Small intestine (tissue), 7 donors: ENCODE data around the gene AJUBA. TPM values are rescaled to one million over a fixed set of nuclear protein-coding genes. Genes with fewer than 3 reads are reported as not detected.

Experiments used
- DNase-seq, 2 donors: peaks; one replicate each; pipeline versions ENCODE4 v3.0.0 to v3.0.0-alpha.2; 2013
- FAIRE-seq: peaks from 2 replicates; lab custom pipeline; 2012; peaks lifted over from hg19 to GRCh38; lab: Jason Lieb, UNC
- H3K27ac ChIP-seq, 3 donors: one replicate each; pipeline ENCODE4 v1.5.1; 2013; ENCODE audit warnings: low read length in 2 of 3, mild to moderate bottlenecking in 2 of 3, control low read depth in 1 of 3, inconsistent platforms in 1 of 3, low read depth in 1 of 3, moderate library complexity in 1 of 3
- H3K27me3 ChIP-seq, 3 donors: one replicate each; pipeline ENCODE4 v1.6.1; 2013; ENCODE audit warnings: low read length in 3 of 3, inconsistent platforms in 1 of 3; ENCODE audit not compliant: control insufficient read depth in 3 of 3, insufficient read depth in 3 of 3
- H3K36me3 ChIP-seq, 3 donors: one replicate each; pipeline ENCODE4 v1.6.1; 2013; ENCODE audit warnings: low read length in 3 of 3, inconsistent platforms in 1 of 3, low read depth in 1 of 3, mild to moderate bottlenecking in 1 of 3, moderate library complexity in 1 of 3; ENCODE audit not compliant: control insufficient read depth in 3 of 3, insufficient read depth in 2 of 3
- H3K4me1 ChIP-seq, 3 donors: one replicate each; pipeline ENCODE4 v1.6.1; 2013; ENCODE audit warnings: low read length in 2 of 3, inconsistent platforms in 1 of 3, low read depth in 1 of 3, mild to moderate bottlenecking in 1 of 3, moderate library complexity in 1 of 3; ENCODE audit not compliant: control insufficient read depth in 3 of 3, insufficient read depth in 2 of 3
- H3K4me3 ChIP-seq, 3 donors: one replicate each; pipeline ENCODE4 v1.5.1; 2013; ENCODE audit warnings: low read length in 3 of 3, control low read depth in 1 of 3, inconsistent platforms in 1 of 3, low read depth in 1 of 3, mild to moderate bottlenecking in 1 of 3, moderate library complexity in 1 of 3
- H3K9me3 ChIP-seq, 2 donors: one replicate each; pipeline ENCODE4 v1.6.1; 2013; ENCODE audit warnings: low read depth in 1 of 2, low read length in 1 of 2; ENCODE audit not compliant: control insufficient read depth in 2 of 2, insufficient read depth in 1 of 2
- WGBS, 3 donors: extraction: QIAGEN DNeasy Blood & Tissue Kit; methylation state at CpG; one replicate each; pipeline ENCODE4 v1.1.7; 2013; 5-methylcytosine and 5-hydroxymethylcytosine counted together
- polyA plus RNA-seq, 4 donors: library from polyadenylated mRNA; stranded (reverse) in 3 of 4; unstranded in 1 of 4; fragments of 200-250 nt in 3 of 4; fragments of 120-200 nt in 1 of 4; gene quantifications; one replicate each; pipeline versions ENCODE4 v1.2.1 to v1.2.3, GENCODE V29; 2013
- donor health status: healthy with polysubstance abuse.
- donor health status: control.
- donor health status: control.
- donor health status: Bipolar disorder and iron deficiency.
- donor health status: healthy.

The AJUBA gene
- polyA plus RNA-seq, 4 donors = 0.45 to 18.9 (median 8.5) TPM

GRCh38 chr14:23002592-23002991, 20.2 kb upstream of the AJUBA start:
- H3K27me3 ChIP-seq = no peaks in the 10 kb centered on the region
- no peaks in the 10 kb centered on the region for H3K9me3 ChIP-seq
- no peak overlapping the region for H3K4me3 ChIP-seq
- peaks cover 0 to 10% (median 0%) of the 10 kb centered on the region in 3 donors for H3K36me3 ChIP-seq
- H3K27ac ChIP-seq = no peak overlapping the region
- WGBS, 3 donors = 96 to 98% (median 97%) methylated on average over 3 of the region's 3 CpGs
- FAIRE-seq (no peak), DNase-seq (no peak)
- peaks cover 0 to 11% (median 2%) of the 10 kb centered on the region in 3 donors for H3K4me1 ChIP-seq

- H3K27ac ChIP-seq = no peak overlapping the region
- WGBS, 3 donors = 86 to 93% (median 92%) methylated on average over 2 of the region's 2 CpGs
- DNase-seq = no peak
Observed at GRCh38 chr14:23000860-23001259, 18.5 kb upstream of the AJUBA start.

DNA sequence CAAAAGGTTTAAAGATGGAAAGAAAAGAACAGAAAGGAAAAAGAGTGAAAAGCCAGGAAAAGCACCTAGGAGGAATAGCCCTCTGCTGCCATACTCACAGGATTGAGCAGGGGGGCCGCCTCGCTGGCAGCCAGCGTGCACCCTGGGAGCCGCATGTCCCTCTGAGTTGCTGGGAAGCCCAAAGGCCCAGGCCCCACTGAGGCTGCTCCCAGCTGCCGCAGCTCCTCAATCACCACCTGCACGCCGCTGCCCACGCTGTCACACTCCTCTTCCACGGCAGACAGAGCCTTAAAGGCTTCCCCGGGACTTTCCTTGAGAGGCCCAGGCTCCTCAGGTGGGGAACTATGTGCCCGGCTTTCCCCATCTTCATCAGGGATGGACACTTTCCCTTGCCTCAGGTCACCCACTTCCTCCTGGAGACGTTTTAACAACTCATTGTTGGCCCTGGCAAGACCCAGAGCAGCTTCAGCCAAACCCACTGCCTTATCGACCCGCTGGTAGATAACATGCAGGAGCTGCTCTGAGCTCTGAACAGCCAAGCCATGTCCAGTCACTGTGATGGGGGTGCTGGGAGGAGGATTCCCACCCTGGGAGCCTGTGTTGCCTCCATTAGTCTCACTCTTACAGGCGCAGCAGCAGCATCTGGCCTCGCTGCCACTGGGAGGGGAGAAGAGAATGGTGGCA, 16.1 kb upstream of the AJUBA start:
- Histone ChIP-seq H3K27ac (no peak overlapping the region), H3K4me3 (no peak overlapping the region), H3K36me3 (peaks cover 0 to 18% (median 0%) of the 10 kb centered on the region in 3 donors), H3K27me3 (no peaks in the 10 kb centered on the region), H3K4me1 (no peaks in the 10 kb centered on the region), H3K9me3 (no peaks in the 10 kb centered on the region)
- 67 to 84% (median 77%) methylated on average over 16 of the region's 16 CpGs for WGBS, 3 donors
- FAIRE-seq (no peak), DNase-seq (no peak)

More at GRCh38 chr14:23000860-23001259, 18.5 kb upstream of the AJUBA start:
- Histone ChIP-seq H3K36me3 (peaks cover 0 to 12% (median 0%) of the 10 kb centered on the region in 3 donors), H3K4me1 (peaks cover 0 to 3% (median 0%) of the 10 kb centered on the region in 3 donors), H3K4me3 (no peak overlapping the region), H3K27me3 (no peaks in the 10 kb centered on the region), H3K9me3 (no peaks in the 10 kb centered on the region)
- no peak for FAIRE-seq

GRCh38 chr14:22997676-22998323, 15.4 kb upstream of the AJUBA start:
- Histone ChIP-seq H3K4me3 (no peak overlapping the region), H3K9me3 (no peaks in the 10 kb centered on the region), H3K27ac (no peak overlapping the region), H3K27me3 (no peaks in the 10 kb centered on the region), H3K4me1 (no peaks in the 10 kb centered on the region), H3K36me3 (peaks cover 0 to 18% (median 0%) of the 10 kb centered on the region in 3 donors)
- DNase-seq (peak in 1 of 2 donors; percentile 27), FAIRE-seq (no peak)
- WGBS, 3 donors = 26 to 66% (median 53%) methylated on average over 9 of the region's 9 CpGs

DNA sequence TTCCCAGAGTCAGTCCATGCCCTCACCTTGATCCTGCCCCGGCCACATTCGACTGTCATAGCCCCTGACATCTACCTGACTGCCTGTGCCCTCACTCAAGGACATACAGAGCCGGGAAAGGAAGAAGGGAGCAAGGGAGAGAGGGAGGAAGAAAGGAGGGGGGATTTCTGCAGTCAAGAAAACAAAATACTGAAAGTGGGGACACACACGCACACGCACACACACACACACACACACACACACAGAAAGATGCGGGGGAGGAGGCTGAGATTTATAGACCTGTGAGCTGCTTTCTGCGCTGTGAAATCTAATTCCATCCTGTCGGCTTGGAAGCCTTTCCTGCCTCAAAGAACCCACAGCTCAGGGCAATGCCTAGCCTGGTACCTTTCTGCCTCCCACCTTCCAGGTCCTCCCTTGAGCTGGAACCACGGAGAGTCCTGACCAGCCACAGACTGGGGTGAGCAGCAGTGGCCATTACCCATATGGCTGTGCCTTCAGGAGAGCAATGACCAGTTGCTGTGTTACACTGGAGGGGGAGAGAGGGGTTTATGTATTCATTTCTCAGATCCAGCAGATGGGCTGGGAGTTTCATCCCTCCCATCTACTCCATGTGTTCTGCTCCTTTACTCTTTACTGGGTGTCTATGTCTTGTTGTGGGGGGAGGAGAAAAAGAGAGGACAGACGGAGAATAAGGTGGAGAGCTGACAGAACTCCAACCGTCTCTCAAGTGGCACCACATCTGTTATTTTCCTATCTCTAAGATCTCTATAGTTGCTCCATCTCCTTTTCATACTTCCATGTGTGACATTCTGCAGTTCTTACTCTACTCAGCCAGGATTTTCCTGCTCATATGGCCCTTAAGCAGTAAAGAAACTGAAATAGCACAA, 14.7 kb upstream of the AJUBA start:
- no peaks in the 10 kb centered on the region for H3K27me3 ChIP-seq
- no peaks in the 10 kb centered on the region for H3K4me1 ChIP-seq
- no peak for DNase-seq
- peak overlapping the region in 1 of 3 donors; percentile 7 for H3K27ac ChIP-seq
- no peaks in the 10 kb centered on the region for H3K9me3 ChIP-seq
- 73 to 82% (median 75%) methylated on average over 11 of the region's 11 CpGs for WGBS, 3 donors
- FAIRE-seq = no peak
- no peak overlapping the region for H3K4me3 ChIP-seq
- peaks cover 0 to 18% (median 0%) of the 10 kb centered on the region in 3 donors for H3K36me3 ChIP-seq

DNA sequence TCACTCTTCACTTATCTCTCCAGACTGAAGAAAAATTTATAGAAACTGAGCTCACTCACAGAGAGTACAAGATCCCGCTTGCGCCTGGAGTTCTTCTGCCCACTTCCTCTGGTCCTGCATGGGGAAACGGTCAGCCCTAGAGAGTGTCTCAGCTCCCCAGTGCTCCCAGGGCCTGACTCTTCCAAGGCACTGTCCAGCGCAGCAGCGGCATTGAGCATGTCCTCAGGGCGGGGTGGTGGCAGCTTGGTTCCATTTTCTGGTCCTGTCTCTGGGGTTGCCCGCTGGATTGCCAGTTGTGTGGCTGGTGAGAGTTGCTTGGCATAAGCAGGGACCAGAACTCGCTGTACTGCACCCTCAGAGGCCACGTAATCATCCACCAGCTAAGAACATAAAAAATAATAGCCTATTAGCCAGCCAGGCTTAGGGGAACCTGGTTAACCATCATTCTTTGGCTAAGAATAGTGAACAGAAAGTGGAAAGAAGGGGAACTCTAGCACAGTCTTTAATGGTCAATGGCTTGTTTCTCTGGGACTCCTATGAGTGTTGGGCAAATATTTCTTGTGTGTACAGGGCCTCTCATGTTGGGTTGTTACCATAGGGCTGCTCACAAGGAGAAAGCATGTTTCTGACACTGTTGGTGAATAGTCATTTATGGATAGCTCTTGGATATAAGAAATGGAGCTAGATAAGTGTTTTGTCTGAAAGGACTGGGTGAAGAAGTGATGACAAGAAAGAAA, 13.7 kb upstream of the AJUBA start:
- Histone ChIP-seq H3K36me3 (peaks cover 0 to 21% (median 0%) of the 10 kb centered on the region in 3 donors), H3K4me3 (no peak overlapping the region)
- 92 to 94% (median 92%) methylated on average over 9 of the region's 9 CpGs for WGBS, 3 donors

DNA sequence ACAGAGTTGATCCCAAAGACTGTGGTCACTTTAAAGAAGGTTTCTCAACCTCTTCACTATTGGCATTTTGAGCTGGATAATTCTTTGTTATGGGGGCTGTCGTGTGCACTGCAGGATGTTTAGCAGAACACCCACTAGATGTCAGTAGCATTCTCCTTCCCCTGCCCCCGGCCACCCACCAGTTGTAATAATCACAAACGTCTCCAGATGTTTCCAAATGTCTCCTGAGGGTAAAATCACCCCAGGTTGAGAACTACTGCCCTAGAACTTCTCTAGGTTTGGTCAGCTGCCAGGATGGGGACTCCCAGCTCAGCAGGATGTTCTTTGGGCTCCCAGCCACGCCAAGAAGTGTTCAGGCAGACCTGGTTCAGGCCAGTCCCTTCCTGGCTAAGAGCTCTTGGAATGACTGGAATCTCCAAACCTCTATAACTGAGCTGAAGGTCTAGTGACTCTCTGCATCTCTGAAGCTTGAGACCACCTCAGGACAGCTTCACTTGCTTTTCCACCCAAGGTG, 12.5 kb upstream of the AJUBA start:
- WGBS, 3 donors = 16 to 23% (median 23%) methylated on average over 4 of the region's 4 CpGs
- no peak overlapping the region for H3K27ac ChIP-seq
- no peaks in the 10 kb centered on the region for H3K27me3 ChIP-seq
- no peaks in the 10 kb centered on the region for H3K4me1 ChIP-seq
- no peak overlapping the region for H3K4me3 ChIP-seq
- FAIRE-seq = no peak
- H3K9me3 ChIP-seq = no peaks in the 10 kb centered on the region
- peak in 1 of 2 donors; percentile 48 for DNase-seq
- H3K36me3 ChIP-seq = peaks cover 0 to 21% (median 0%) of the 10 kb centered on the region in 3 donors

More for the DNA sequence above, 13.7 kb upstream of the AJUBA start:
- H3K27ac ChIP-seq = no peak overlapping the region
- H3K4me1 ChIP-seq = no peaks in the 10 kb centered on the region
- H3K27me3 ChIP-seq = no peaks in the 10 kb centered on the region
- DNase-seq (no peak), FAIRE-seq (no peak)
- H3K9me3 ChIP-seq = no peaks in the 10 kb centered on the region
